Neural progenitor cell (in vitro differentiated cells): ENCODE data around the gene NBEAL2.
A peak's percentile ranks its signal among the peaks of the same experiment; 100 is the strongest.

Experiments
- CTCF ChIP-seq: fragments of 200-600 bp; sonication (generic); IDR thresholded peaks from 2 replicates; pipeline ENCODE4 v1.5.1; 2017; ENCODE audit warnings: antibody characterized with exemption, mild to moderate bottlenecking
- EZH2 ChIP-seq: fragments of 200-600 bp; sonication (generic); IDR thresholded peaks from 2 replicates; pipeline ENCODE4 v1.6.1; 2017; ENCODE audit warnings: antibody characterized with exemption, mild to moderate bottlenecking, moderate library complexity
- EZH2phosphoT487 ChIP-seq: fragments of 200-600 bp; sonication (generic); IDR thresholded peaks from 2 replicates; pipeline ENCODE4 v1.6.1; 2017; ENCODE audit warnings: antibody characterized with exemption

GRCh38 chr3:47002171-47003055 is 22.9 kb downstream of the NBEAL2 start:
- peak; percentile 56 for TF ChIP-seq CTCF
- TF ChIP-seq EZH2 = no peak
- TF ChIP-seq EZH2phosphoT487 = no peak
